HepG2 (cell line): ENCODE data around the gene CDC42BPG. TPM values are rescaled to one million over a fixed set of nuclear protein-coding genes. Genes with fewer than 3 reads are reported as not detected.
A peak's percentile ranks its signal among the peaks of the same experiment; 100 is the strongest.

Source experiments
- ATAC-seq: fragments of 200-7000 bp; cut with Tn5 transposase; 3 replicates; pipeline ENCODE4 v1.9.1; 2020; ENCODE audit warnings: mild to moderate bottlenecking, moderate library complexity
- BruUV-seq: library from RNA; stranded (reverse); fragments of 400-500 nt; replicated peaks from 2 replicates; lab custom pipeline; 2021; lab: Mats Ljungman, UMichigan
- CTCF ChIA-PET: fragments of 300-600 bp; formaldehyde crosslinking; extraction: SDS; loops from one replicate; lab custom pipeline; 2021; ENCODE audit warnings: low total read pairs, inconsistent platforms, low intra/inter-chr PET ratio; lab: Yijun Ruan, JAX
- POLR2A ChIA-PET: fragments of 350-600 bp; sonication (Branson Sonifier 250); formaldehyde crosslinking; loops from one replicate; lab custom pipeline; 2020; ENCODE audit warnings: antibody characterized with exemption, inconsistent platforms; lab: Yijun Ruan, JAX
- DNase-seq: peaks from one replicate; pipeline ENCODE4 v3.0.0-alpha.2; 2015; ENCODE audit warnings: low spot score
- FAIRE-seq: peaks from 3 replicates; lab custom pipeline; 2011; peaks lifted over from hg19 to GRCh38; lab: Jason Lieb, UNC
- H2AFZ ChIP-seq: one replicate; pipeline ENCODE4 v1.6.1; 2011; ENCODE audit warnings: low read length, inconsistent platforms
- H3K27ac ChIP-seq: fragments of 300-600 bp; 3 replicates; pipeline ENCODE4 v1.8.0; 2011; ENCODE audit warnings: mixed run types, mild to moderate bottlenecking, mixed read lengths, low read length, inconsistent platforms; ENCODE audit not compliant: insufficient read depth; ENCODE audit errors: extremely low read length
- H3K27me3 ChIP-seq, 2 experiments: fragments of 200-600 bp in 1 of 2; 2 replicates in 1 of 2; 3 replicates in 1 of 2; pipeline versions ENCODE4 v1.6.0 to v1.8.0; 2011; ENCODE audit warnings: low read length in 2 of 2, mild to moderate bottlenecking in 2 of 2, moderate library complexity in 2 of 2, inconsistent platforms in 1 of 2; ENCODE audit not compliant: insufficient read depth in 2 of 2, control insufficient read depth in 1 of 2
- H3K36me3 ChIP-seq, 2 experiments: fragments of 200-600 bp in 1 of 2; replicated peaks in 1 of 2; 2 replicates in 1 of 2; 3 replicates in 1 of 2; pipeline versions ENCODE4 v1.5.1 to v1.8.0; 2011; ENCODE audit warnings: low read length in 2 of 2, inconsistent platforms in 1 of 2; ENCODE audit not compliant: insufficient read depth in 2 of 2, control insufficient read depth in 1 of 2
- H3K4me1 ChIP-seq: 2 replicates; pipeline ENCODE4 v1.5.1; 2012; ENCODE audit warnings: low read length, inconsistent platforms; ENCODE audit not compliant: insufficient read depth
- H3K4me2 ChIP-seq: 2 replicates; pipeline ENCODE4 v1.6.0; 2011; ENCODE audit warnings: low read depth, low read length, inconsistent platforms
- H3K4me3 ChIP-seq, 3 experiments: fragments of 200-600 bp in 1 of 3; sonication (generic), shearing (Covaris generic) in 1 of 3; replicated peaks in 1 of 3; 2 replicates each; pipeline ENCODE4 v1.5.1; 2011 to 2016; ENCODE audit warnings: low read length in 3 of 3, inconsistent platforms in 2 of 3, low read depth in 2 of 3, mild to moderate bottlenecking in 2 of 3, control low read depth in 1 of 3, mixed read lengths in 1 of 3; ENCODE audit not compliant: insufficient read depth in 1 of 3
- H3K79me2 ChIP-seq: one replicate; pipeline ENCODE4 v1.6.1; 2011; ENCODE audit warnings: low read length, inconsistent platforms; ENCODE audit not compliant: insufficient read depth
- H3K9ac ChIP-seq: 2 replicates; pipeline ENCODE4 v1.6.0; 2011; ENCODE audit warnings: mild to moderate bottlenecking, low read depth, low read length, inconsistent platforms; ENCODE audit not compliant: insufficient read depth
- H3K9me3 ChIP-seq: 2 replicates; pipeline ENCODE4 v1.5.1; 2012; ENCODE audit warnings: mild to moderate bottlenecking, low read length
- H4K20me1 ChIP-seq: 2 replicates; pipeline ENCODE4 v1.6.0; 2011; ENCODE audit warnings: inconsistent platforms, mild to moderate bottlenecking, low read length, moderate library complexity; ENCODE audit not compliant: insufficient read depth
- DMAP1 ChIP-seq: IDR thresholded peaks from 2 replicates; pipeline ENCODE4 v1.6.1; 2016
- FLYWCH1 ChIP-seq: sonication (generic); formaldehyde crosslinking; IDR thresholded peaks from 2 replicates; pipeline ENCODE4 v1.8.1; 2023; ENCODE audit warnings: mild to moderate bottlenecking, missing genetic modification reagents
- HES4 ChIP-seq: sonication (generic); formaldehyde crosslinking; IDR thresholded peaks from 2 replicates; pipeline ENCODE4 v1.9.0; 2021; ENCODE audit warnings: mild to moderate bottlenecking, missing genetic modification reagents, borderline replicate concordance
- MYNN ChIP-seq: sonication (generic); formaldehyde crosslinking; IDR thresholded peaks from 2 replicates; pipeline ENCODE4 v1.4.0; 2020; ENCODE audit warnings: mild to moderate bottlenecking, low read depth, missing genetic modification reagents
- NKX3-1 ChIP-seq: sonication (generic); formaldehyde crosslinking; IDR thresholded peaks from 2 replicates; pipeline ENCODE4 v1.5.0; 2020; ENCODE audit warnings: missing genetic modification reagents
- NR2F6 ChIP-seq, 2 experiments: IDR thresholded peaks; 2 replicates each; pipeline ENCODE4 v1.6.1; 2016; ENCODE audit warnings: antibody characterized with exemption in 1 of 2, mild to moderate bottlenecking in 1 of 2
- PHF5A ChIP-seq: IDR thresholded peaks from one replicate; pipeline ENCODE4 v1.6.1; 2018; ENCODE audit warnings: low read depth, missing genetic modification reagents; ENCODE audit not compliant: unreplicated experiment
- REL ChIP-seq: sonication (generic); formaldehyde crosslinking; conservative IDR thresholded peaks from 2 replicates; pipeline ENCODE4 v1.8.0; 2022; ENCODE audit warnings: mild to moderate bottlenecking, missing genetic modification reagents, moderate library complexity
- REPIN1 ChIP-seq: sonication (generic); formaldehyde crosslinking; IDR thresholded peaks from 2 replicates; pipeline ENCODE4 v1.8.0; 2022; ENCODE audit warnings: missing genetic modification reagents, low read depth, mild to moderate bottlenecking, borderline replicate concordance
- SSRP1 ChIP-seq: IDR thresholded peaks from 2 replicates; pipeline ENCODE4 v1.6.1; 2016; ENCODE audit warnings: control low read depth
- TERF1 ChIP-seq: sonication (generic); formaldehyde crosslinking; IDR thresholded peaks from 2 replicates; pipeline ENCODE4 v1.8.0; 2022; ENCODE audit warnings: mild to moderate bottlenecking, missing genetic modification reagents, moderate library complexity
- WIZ ChIP-seq: sonication (generic); formaldehyde crosslinking; IDR thresholded peaks from 2 replicates; pipeline ENCODE4 v1.5.1; 2020; ENCODE audit warnings: mild to moderate bottlenecking, missing genetic modification reagents
- ZBTB44 ChIP-seq: sonication (generic); formaldehyde crosslinking; IDR thresholded peaks from 2 replicates; pipeline ENCODE4 v1.4.0; 2020; ENCODE audit warnings: missing genetic modification reagents
- ZIK1 ChIP-seq: sonication (generic); formaldehyde crosslinking; IDR thresholded peaks from 2 replicates; pipeline ENCODE4 v1.5.0; 2020; ENCODE audit warnings: mild to moderate bottlenecking, low read depth, missing genetic modification reagents, borderline replicate concordance
- ZNF20 ChIP-seq: sonication (generic); formaldehyde crosslinking; IDR thresholded peaks from 2 replicates; pipeline ENCODE4 v1.4.0; 2020; ENCODE audit warnings: mild to moderate bottlenecking, moderate library complexity, missing genetic modification reagents
- ZNF224 ChIP-seq: sonication (generic); formaldehyde crosslinking; IDR thresholded peaks from 2 replicates; pipeline ENCODE4 v1.5.0; 2020; ENCODE audit warnings: mild to moderate bottlenecking, missing genetic modification reagents
- ZNF275 ChIP-seq: sonication (generic); formaldehyde crosslinking; IDR thresholded peaks from 2 replicates; pipeline ENCODE4 v1.8.0; 2022; ENCODE audit warnings: missing genetic modification reagents, mild to moderate bottlenecking, inconsistent platforms, borderline replicate concordance
- ZNF317 ChIP-seq: sonication (generic); formaldehyde crosslinking; IDR thresholded peaks from 2 replicates; pipeline ENCODE4 v1.5.0; 2020; ENCODE audit warnings: mild to moderate bottlenecking, missing genetic modification reagents
- ZNF484 ChIP-seq: sonication (generic); formaldehyde crosslinking; IDR thresholded peaks from 2 replicates; pipeline ENCODE4 v1.5.1; 2020; ENCODE audit warnings: mild to moderate bottlenecking, low read depth, missing genetic modification reagents, borderline replicate concordance
- ZNF7 ChIP-seq: IDR thresholded peaks from 2 replicates; pipeline ENCODE4 v1.6.1; 2016; ENCODE audit warnings: missing biosample characterization, missing genetic modification reagents
- WGBS: methylation state at CpG from one replicate; pipeline ENCODE4 v1.1.6; 2017; ENCODE audit warnings: low lambda C conversion rate; 5-methylcytosine and 5-hydroxymethylcytosine counted together
- in situ Hi-C: cut with HindIII; loops from 2 replicates; pipeline ENCODE4 v1.10.0; 2017; ENCODE audit warnings: low pct_unique_long_range_greater_than_20kb; ENCODE audit not compliant: extremely low pct_ligation_motif_present
- intact Hi-C: fragments of 100-400 bp; cut with micrococcal nuclease; formaldehyde crosslinking; loops from one replicate; pipeline ENCODE4 v1.10.0; 2022; ENCODE audit not compliant: unreplicated experiment
- polyA plus RNA-seq, 8 experiments: library from polyadenylated mRNA; depleted of rRNA in 3 of 8; stranded (reverse) in 7 of 8; unstranded in 1 of 8; fragments of >200 nt; fragmentation: Illumina TruSeq in 4 of 8; extraction: Trizol in 4 of 8; gene quantifications; 2 replicates each; pipeline versions ENCODE4 v1.2.1 to v1.2.3, GENCODE V29; 2011 to 2016; ENCODE audit warnings: low read depth in 4 of 8, missing spikeins in 1 of 8, mixed read lengths in 1 of 8; ENCODE audit not compliant: insufficient read depth in 1 of 8
- total RNA-seq, 5 experiments: library from RNA; depleted of rRNA; stranded (reverse); fragments of >200 nt; fragmentation: Illumina TruSeq; extraction: Trizol; gene quantifications; 2 replicates each; pipeline ENCODE4 v1.2.3, GENCODE V29; 2016; ENCODE audit warnings: low read depth in 1 of 5

The CDC42BPG gene
- total and polyA plus RNA-seq, 2 of the 13 experiments (the other 11 are each of a cell fraction or from before 2014, with no cell fraction given) = 0.55 to 1.4 TPM

- H3K4me3 ChIP-seq = peak overlapping the region; percentile 19 to 76 (median 42)
- in situ Hi-C loops = no loop called here
- H2AFZ ChIP-seq = no peak overlapping the region
- peaks cover 27% of the 10 kb centered on the region for H3K79me2 ChIP-seq
- no peak for DNase-seq
- ChIA-PET POLR2A (interaction anchor here (0.7 to 11.5 kb wide), 12 partner anchors 12 to 373 kb away, joined by 3 to 132 read pairs (median 8); partner anchors contain the start of genes BATF2, EHD1, GPHA2 and POLA2), CTCF (interaction anchor here (1.5 kb wide), 1 partner anchor 41 kb away, joined by 16 read pairs; no protein-coding TSS in a partner anchor)
- peak overlapping the region; percentile 98 for H3K4me2 ChIP-seq
- H3K9me3 ChIP-seq = no peaks in the 10 kb centered on the region
- H4K20me1 ChIP-seq = peaks cover 10% of the 10 kb centered on the region; the same call in 1 of the 2 replicates
- H3K36me3 ChIP-seq = no peaks in the 10 kb centered on the region
- peaks cover 87% of the 10 kb centered on the region for H3K4me1 ChIP-seq
- WGBS = 1% methylated on average over 7 of the region's 8 CpGs
- H3K27ac ChIP-seq = peak overlapping the region; percentile 67
- intact Hi-C loops = loop anchor here (2.0 kb wide), 1 partner anchor 18 kb away; no protein-coding TSS in a partner anchor
- ATAC-seq = no peak
- H3K27me3 ChIP-seq = no peaks in the 10 kb centered on the region; a peak in 1 of 5 replicates
- BruUV-seq = no TSS peak
- H3K9ac ChIP-seq = peak overlapping the region; percentile 58
- no peak for FAIRE-seq
- peak; percentile 31; the same call in 1 of the 2 replicates for TF ChIP-seq NR2F6 (IDR thresholded peaks at IDR 0.05)
- no peak for TF ChIP-seq NR2F6 (CRISPR knock-in tag; IDR thresholded peaks at IDR 0.05)
- no peak for TF ChIP-seq NKX3-1
- TF ChIP-seq WIZ = 0 out of 2 replicates have a peak, but pooled peaks have one; percentile 43
- TF ChIP-seq ZBTB44 (CRISPR knock-in tag) = no peak
- no peak for TF ChIP-seq REL
- no peak for TF ChIP-seq ZNF275 (CRISPR knock-in tag)
- no peak for TF ChIP-seq ZNF224 (CRISPR knock-in tag)
- no peak for TF ChIP-seq PHF5A (CRISPR knock-in tag)
- TF ChIP-seq FLYWCH1 (CRISPR knock-in tag) = no peak
- TF ChIP-seq ZNF20 = no peak
- no peak for TF ChIP-seq ZNF484 (CRISPR knock-in tag)
- 0 out of 2 replicates have a peak, but pooled peaks have one; percentile 5 for TF ChIP-seq SSRP1 (CRISPR knock-in tag)
- no peak for TF ChIP-seq MYNN (CRISPR knock-in tag)
- TF ChIP-seq ZNF317 (CRISPR knock-in tag) = no peak
- TF ChIP-seq ZNF7 (CRISPR knock-in tag) = no peak
- no peak for TF ChIP-seq ZIK1 (CRISPR knock-in tag)
- TF ChIP-seq HES4 (CRISPR knock-in tag) = no peak
- TF ChIP-seq REPIN1 (CRISPR knock-in tag) = no peak
- no peak for TF ChIP-seq DMAP1 (CRISPR knock-in tag)
- no peak for TF ChIP-seq TERF1 (CRISPR knock-in tag)
Measured at GRCh38 chr11:64888406-64888728, 43.9 kb upstream of the CDC42BPG start.
